Measurements from ENCODE around the gene FAM177A1. TPM values are rescaled to one million over a fixed set of nuclear protein-coding genes. Genes with fewer than 3 reads are reported as not detected.

The FAM177A1 gene
- polyA plus RNA-seq, 1 donor from 2014 or later = 124 TPM

DNA sequence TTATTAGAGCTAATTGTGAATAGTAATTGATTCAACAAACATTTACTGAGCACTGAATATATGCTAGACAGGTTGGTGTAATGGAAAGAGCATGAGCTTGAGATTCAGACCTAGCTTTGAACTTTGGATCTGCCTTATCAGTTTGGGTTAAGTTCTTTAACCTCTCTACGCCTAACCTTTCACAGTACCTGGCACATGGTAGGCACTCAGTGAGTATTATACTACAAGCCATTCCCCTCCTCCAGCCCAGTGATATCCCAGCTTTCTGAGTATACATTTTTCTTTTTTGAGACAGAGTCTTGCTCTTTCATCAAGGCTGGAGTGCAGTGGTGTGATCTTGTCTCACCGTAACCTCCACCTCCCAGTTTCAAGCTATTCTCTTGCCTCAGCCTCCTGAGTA is 32.0 kb downstream of the FAM177A1 start:
- no peaks in the 10 kb centered on the region for H3K36me3 ChIP-seq (ENCODE audit: insufficient read depth, low read length)
- no peaks in the 10 kb centered on the region for H3F3A ChIP-seq (ENCODE audit: insufficient read depth, low read length, poor library complexity, severe bottlenecking)
- TF ChIP-seq TAF1 (IDR thresholded peaks at IDR 0.05; ENCODE audit: low read depth) = no peak
- TF ChIP-seq RAD21 (conservative IDR thresholded peaks at IDR 0.05) = no peak
- TF ChIP-seq POLR2AphosphoS5 (IDR thresholded peaks at IDR 0.05) = no peak
- TF ChIP-seq REST (IDR thresholded peaks at IDR 0.05; ENCODE audit: borderline replicate concordance) = no peak
- TF ChIP-seq MXI1 (conservative IDR thresholded peaks at IDR 0.05; ENCODE audit: poor library complexity, severe bottlenecking) = no peak
- TF ChIP-seq EZH2 (IDR thresholded peaks at IDR 0.05; ENCODE audit: borderline replicate concordance, insufficient read depth, low read length, poor library complexity, severe bottlenecking) = no peak
- TF ChIP-seq CTCF (IDR thresholded peaks at IDR 0.05; ENCODE audit: poor library complexity, severe bottlenecking) = no peak
- TF ChIP-seq SMC3 (conservative IDR thresholded peaks at IDR 0.05; ENCODE audit: poor library complexity) = no peak
- TF ChIP-seq EP300 (conservative IDR thresholded peaks at IDR 0.05; ENCODE audit: poor library complexity, severe bottlenecking) = no peak
- no peaks in the 10 kb centered on the region for H3K79me2 ChIP-seq (replicated peaks; ENCODE audit: insufficient read depth, low read length)
- no peaks in the 10 kb centered on the region for H3K9me3 ChIP-seq (ENCODE audit: low read length)
- no peak overlapping the region for H2AFZ ChIP-seq (ENCODE audit: low read depth, low read length)
- H3K4me3 ChIP-seq (ENCODE audit: low read length) = no peak overlapping the region
- no peak overlapping the region for H3K9ac ChIP-seq (ENCODE audit: low read length)
- no peaks in the 10 kb centered on the region for H3K9me2 ChIP-seq (ENCODE audit: insufficient read depth, low read length)
- no peaks in the 10 kb centered on the region for H3K27me3 ChIP-seq (ENCODE audit: insufficient read depth, low read depth, low read length)
- H4K20me1 ChIP-seq (ENCODE audit: insufficient read depth) = no peaks in the 10 kb centered on the region
- H3K27ac ChIP-seq (ENCODE audit: low read length) = no peak overlapping the region
- no peak overlapping the region for H3K4me2 ChIP-seq (ENCODE audit: low read length)

DNA sequence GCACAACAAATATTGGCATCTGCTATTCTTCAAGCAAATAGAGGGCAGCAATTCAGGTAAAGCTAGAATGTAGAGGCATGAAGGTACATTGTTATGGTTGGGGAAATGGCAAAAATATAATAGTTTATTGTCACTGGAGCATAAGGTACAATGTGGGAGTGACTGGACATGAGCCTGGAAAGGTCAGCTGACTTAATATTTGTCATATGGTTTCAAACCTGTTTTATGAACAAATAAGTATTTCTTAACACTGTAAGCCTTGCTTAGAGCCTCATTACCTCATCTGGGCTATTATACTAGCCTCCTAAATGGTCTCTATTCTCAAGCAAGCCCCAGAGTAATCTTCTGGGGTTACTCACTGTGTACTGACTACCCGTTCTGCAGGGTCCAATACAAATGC is 33.7 kb downstream of the FAM177A1 start:
- no peak overlapping the region for H3K9ac ChIP-seq (ENCODE audit: low read length)
- H4K20me1 ChIP-seq (ENCODE audit: insufficient read depth) = no peaks in the 10 kb centered on the region
- H3F3A ChIP-seq (ENCODE audit: insufficient read depth, low read length, poor library complexity, severe bottlenecking) = no peaks in the 10 kb centered on the region
- no peaks in the 10 kb centered on the region for H3K79me2 ChIP-seq (replicated peaks; ENCODE audit: insufficient read depth, low read length)
- H3K27me3 ChIP-seq (ENCODE audit: insufficient read depth, low read depth, low read length) = no peaks in the 10 kb centered on the region
- no peaks in the 10 kb centered on the region for H3K36me3 ChIP-seq (ENCODE audit: insufficient read depth, low read length)
- H3K4me3 ChIP-seq (ENCODE audit: low read length) = no peak overlapping the region
- no peaks in the 10 kb centered on the region for H3K9me2 ChIP-seq (ENCODE audit: insufficient read depth, low read length)
- no peak overlapping the region for H3K27ac ChIP-seq (ENCODE audit: low read length)
- TF ChIP-seq TAF1 (IDR thresholded peaks at IDR 0.05; ENCODE audit: low read depth) (no peak), POLR2AphosphoS5 (IDR thresholded peaks at IDR 0.05) (no peak), CTCF (IDR thresholded peaks at IDR 0.05; ENCODE audit: poor library complexity, severe bottlenecking) (no peak), REST (IDR thresholded peaks at IDR 0.05; ENCODE audit: borderline replicate concordance) (no peak), MXI1 (conservative IDR thresholded peaks at IDR 0.05; ENCODE audit: poor library complexity, severe bottlenecking) (no peak), SMC3 (conservative IDR thresholded peaks at IDR 0.05; ENCODE audit: poor library complexity) (no peak), EZH2 (IDR thresholded peaks at IDR 0.05; ENCODE audit: borderline replicate concordance, insufficient read depth, low read length, poor library complexity, severe bottlenecking) (no peak), EP300 (conservative IDR thresholded peaks at IDR 0.05; ENCODE audit: poor library complexity, severe bottlenecking) (no peak), RAD21 (conservative IDR thresholded peaks at IDR 0.05) (no peak)
- no peaks in the 10 kb centered on the region for H3K9me3 ChIP-seq (ENCODE audit: low read length)
- H3K4me2 ChIP-seq (ENCODE audit: low read length) = no peak overlapping the region
- no peak overlapping the region for H2AFZ ChIP-seq (ENCODE audit: low read depth, low read length)

Measured in neural cell (in vitro differentiated cells).